Ishikawa (cell line): ENCODE data around the gene MYOCD.

Source experiments
- CEBPB ChIP-seq: IDR thresholded peaks from 2 replicates; pipeline ENCODE4 v1.6.1; 2012
- CREB1 ChIP-seq: IDR thresholded peaks from 2 replicates; pipeline ENCODE4 v1.6.1; 2012; ENCODE audit warnings: low read depth
- EGR1 ChIP-seq: IDR thresholded peaks from 2 replicates; pipeline ENCODE4 v1.6.1; 2012
- EP300 ChIP-seq: IDR thresholded peaks from 2 replicates; pipeline ENCODE4 v1.6.1; 2012; ENCODE audit warnings: borderline replicate concordance
- FOXM1 ChIP-seq: IDR thresholded peaks from 2 replicates; pipeline ENCODE4 v1.6.1; 2012; ENCODE audit warnings: low read depth, borderline replicate concordance
- MAX ChIP-seq: IDR thresholded peaks from 2 replicates; pipeline ENCODE4 v1.6.1; 2012
- NFIC ChIP-seq: IDR thresholded peaks from 2 replicates; pipeline ENCODE4 v1.6.1; 2012
- RAD21 ChIP-seq: IDR thresholded peaks from 2 replicates; pipeline ENCODE4 v1.6.1; 2012; ENCODE audit warnings: low read depth
- REST ChIP-seq: IDR thresholded peaks from 2 replicates; pipeline ENCODE4 v1.6.1; 2012; ENCODE audit warnings: low read depth, mild to moderate bottlenecking
- TAF1 ChIP-seq: IDR thresholded peaks from 2 replicates; pipeline ENCODE4 v1.6.1; 2012; ENCODE audit warnings: low read depth, mild to moderate bottlenecking
- TCF12 ChIP-seq: IDR thresholded peaks from 2 replicates; pipeline ENCODE4 v1.6.1; 2012; ENCODE audit warnings: low read depth
- TEAD4 ChIP-seq: IDR thresholded peaks from 2 replicates; pipeline ENCODE4 v1.6.1; 2012
- USF1 ChIP-seq: IDR thresholded peaks from 2 replicates; pipeline ENCODE4 v1.6.1; 2012
- YY1 ChIP-seq: IDR thresholded peaks from 2 replicates; pipeline ENCODE4 v1.6.1; 2012; ENCODE audit warnings: low read depth
- ZBTB7A ChIP-seq: IDR thresholded peaks from 2 replicates; pipeline ENCODE4 v1.6.1; 2012; ENCODE audit warnings: low read depth

The MYOCD gene

GRCh38 chr17:12727881-12728280 lies 62.2 kb downstream of the MYOCD start:
- TF ChIP-seq TCF12 (no peak), FOXM1 (no peak), CEBPB (no peak), CREB1 (no peak), RAD21 (no peak), TEAD4 (no peak), EP300 (no peak), REST (no peak)

DNA sequence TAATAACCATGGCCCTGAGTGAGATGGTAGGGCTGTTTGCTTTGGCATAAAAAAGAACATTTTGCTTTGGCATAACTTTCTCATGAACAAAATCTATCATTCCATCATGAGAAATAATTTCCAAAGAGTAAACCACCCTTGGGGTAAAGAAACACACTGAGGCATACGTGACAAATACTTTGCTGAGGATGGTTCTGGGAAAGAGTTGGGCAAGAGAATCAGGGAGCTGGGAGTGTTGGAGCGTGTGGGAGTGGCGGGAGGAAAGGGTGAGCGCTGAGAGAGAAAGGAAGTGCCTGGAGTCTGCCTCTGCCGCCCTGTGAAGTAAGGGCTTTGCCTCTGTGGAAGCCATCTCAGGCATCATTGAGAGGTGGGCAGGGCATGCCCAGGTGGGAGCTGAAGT lies 63.4 kb downstream of the MYOCD start:
- TF ChIP-seq EGR1, result no peak
- TF ChIP-seq ZBTB7A, result no peak
- no peak for TF ChIP-seq TAF1
- no peak for TF ChIP-seq CEBPB
- no peak for TF ChIP-seq YY1

DNA sequence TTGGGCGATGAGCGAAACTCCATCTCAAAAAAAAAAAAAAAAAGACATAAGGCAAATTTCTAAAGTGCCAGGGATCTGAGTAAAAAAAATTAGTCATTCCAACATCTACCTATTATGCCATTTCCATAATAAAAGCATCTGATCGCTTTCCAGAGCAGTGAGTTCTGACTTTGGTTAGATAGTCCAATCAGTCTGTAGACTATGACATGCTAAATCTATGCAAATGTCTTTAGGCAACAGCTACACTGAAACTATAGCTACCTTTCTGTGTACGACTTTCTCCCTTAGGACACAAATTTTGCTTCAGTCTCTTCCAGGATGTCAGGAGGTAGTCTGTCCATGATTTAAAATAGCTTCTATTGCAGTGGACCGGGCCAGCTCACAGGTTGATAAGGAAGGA lies 64.7 kb downstream of the MYOCD start:
- TF ChIP-seq EGR1 (no peak), TAF1 (no peak), MAX (no peak), CEBPB (no peak)

- TF ChIP-seq EP300 (no peak), CEBPB (no peak), CREB1 (no peak), TCF12 (no peak), EGR1 (no peak), REST (no peak), YY1 (no peak), TEAD4 (no peak), NFIC (no peak), FOXM1 (no peak)
Measured at GRCh38 chr17:12730931-12731521, 65.3 kb downstream of the MYOCD start.

GRCh38 chr17:12731839-12732238 lies 66.1 kb downstream of the MYOCD start:
- TF ChIP-seq TCF12 (no peak), YY1 (no peak), MAX (no peak), FOXM1 (no peak), CEBPB (no peak), TEAD4 (no peak), EGR1 (no peak), RAD21 (no peak), NFIC (no peak), REST (no peak), ZBTB7A (no peak), CREB1 (no peak)

GRCh38 chr17:12732366-12732765 lies 66.7 kb downstream of the MYOCD start:
- no peak for TF ChIP-seq USF1
- no peak for TF ChIP-seq ZBTB7A
- no peak for TF ChIP-seq NFIC
- no peak for TF ChIP-seq FOXM1
- no peak for TF ChIP-seq TCF12
- no peak for TF ChIP-seq CEBPB
- no peak for TF ChIP-seq RAD21
